Activated naive CD4-positive, alpha-beta T cell treated with anti-CD3 and anti-CD28 coated beads, Interleukin-2, amount 50 U/mL, for 24 hours (primary cell): ENCODE data around the gene DDIT3.

Experiments
- H3K27ac Mint-ChIP-seq: one replicate; pipeline ENCODE4 v1.8.0; 2021; ENCODE audit warnings: mild to moderate bottlenecking, mixed read lengths
- H3K27me3 Mint-ChIP-seq: one replicate; pipeline ENCODE4 v1.8.0; 2021; ENCODE audit warnings: mixed read lengths
- H3K36me3 Mint-ChIP-seq: one replicate; pipeline ENCODE4 v1.8.0; 2021; ENCODE audit warnings: mixed read lengths
- H3K4me1 Mint-ChIP-seq: one replicate; pipeline ENCODE4 v1.8.0; 2021; ENCODE audit warnings: mixed read lengths
- H3K4me3 Mint-ChIP-seq: one replicate; pipeline ENCODE4 v1.8.0; 2021; ENCODE audit warnings: mild to moderate bottlenecking, mixed read lengths
- H3K9me3 Mint-ChIP-seq: one replicate; pipeline ENCODE4 v1.8.0; 2021; ENCODE audit warnings: mixed read lengths

DDIT3 gene

GRCh38 chr12:57491393-57492280 lies 28.7 kb downstream of the DDIT3 start:
- peak overlapping the region; percentile 91 for H3K27ac Mint-ChIP-seq
- H3K4me1 Mint-ChIP-seq = peaks cover 38% of the 10 kb centered on the region
- H3K27me3 Mint-ChIP-seq = no peaks in the 10 kb centered on the region
- H3K9me3 Mint-ChIP-seq = no peaks in the 10 kb centered on the region
- peaks cover 29% of the 10 kb centered on the region for H3K36me3 Mint-ChIP-seq
- H3K4me3 Mint-ChIP-seq = peak overlapping the region; percentile 85

GRCh38 chr12:57490126-57490525 lies 30.2 kb downstream of the DDIT3 start:
- Mint-ChIP-seq H3K27me3 (no peaks in the 10 kb centered on the region), H3K36me3 (peaks cover 27% of the 10 kb centered on the region), H3K4me1 (peaks cover 38% of the 10 kb centered on the region), H3K4me3 (peak overlapping the region; percentile 99), H3K9me3 (no peaks in the 10 kb centered on the region), H3K27ac (no peak overlapping the region)

- peak overlapping the region; percentile 96 for H3K27ac Mint-ChIP-seq
- peak overlapping the region; percentile 99 for H3K4me3 Mint-ChIP-seq
- H3K4me1 Mint-ChIP-seq = peaks cover 38% of the 10 kb centered on the region
- peaks cover 27% of the 10 kb centered on the region for H3K36me3 Mint-ChIP-seq
- no peaks in the 10 kb centered on the region for H3K9me3 Mint-ChIP-seq
- no peaks in the 10 kb centered on the region for H3K27me3 Mint-ChIP-seq
Observed at GRCh38 chr12:57489157-57489641, 31.1 kb downstream of the DDIT3 start.

DNA sequence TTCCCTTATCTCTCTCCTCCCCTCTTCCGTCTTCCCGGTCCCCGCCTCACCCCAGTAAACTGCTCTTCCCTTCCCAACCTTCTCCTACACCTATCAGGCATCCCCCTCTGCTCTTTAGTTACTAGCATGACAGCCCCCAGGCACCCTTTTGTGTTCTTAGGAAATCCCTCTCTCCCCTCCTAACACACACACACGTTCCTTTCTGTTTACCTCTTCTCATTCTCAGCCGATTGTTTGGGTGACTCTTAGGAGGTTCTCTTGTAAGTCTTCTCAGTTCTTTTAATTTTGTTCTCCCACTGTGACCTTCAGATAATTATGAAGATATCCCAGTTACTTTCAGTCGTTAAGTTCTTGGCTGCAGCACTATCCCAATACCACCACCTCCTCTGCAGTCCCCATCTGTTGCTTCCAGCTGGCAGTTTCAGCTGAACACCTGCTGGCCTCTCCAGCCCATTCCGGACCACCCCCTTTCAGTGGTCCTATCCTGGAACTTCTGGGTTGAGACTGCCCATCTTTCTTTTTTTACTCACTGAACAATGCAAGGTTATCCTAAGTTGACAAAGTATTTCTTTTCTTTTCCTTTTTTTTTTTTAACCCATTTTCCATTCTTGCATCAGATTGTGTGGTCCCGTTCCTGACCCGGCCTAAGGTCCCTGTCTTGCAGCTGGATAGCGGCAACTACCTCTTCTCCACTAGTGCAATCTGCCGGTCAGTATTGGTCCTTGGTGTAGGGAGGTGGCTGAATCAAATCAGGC lies 31.7 kb downstream of the DDIT3 start:
- Mint-ChIP-seq H3K27me3 (no peaks in the 10 kb centered on the region), H3K4me3 (peak overlapping the region; percentile 99), H3K9me3 (no peaks in the 10 kb centered on the region), H3K27ac (peak overlapping the region; percentile 96), H3K4me1 (peaks cover 38% of the 10 kb centered on the region), H3K36me3 (peaks cover 27% of the 10 kb centered on the region)

DNA sequence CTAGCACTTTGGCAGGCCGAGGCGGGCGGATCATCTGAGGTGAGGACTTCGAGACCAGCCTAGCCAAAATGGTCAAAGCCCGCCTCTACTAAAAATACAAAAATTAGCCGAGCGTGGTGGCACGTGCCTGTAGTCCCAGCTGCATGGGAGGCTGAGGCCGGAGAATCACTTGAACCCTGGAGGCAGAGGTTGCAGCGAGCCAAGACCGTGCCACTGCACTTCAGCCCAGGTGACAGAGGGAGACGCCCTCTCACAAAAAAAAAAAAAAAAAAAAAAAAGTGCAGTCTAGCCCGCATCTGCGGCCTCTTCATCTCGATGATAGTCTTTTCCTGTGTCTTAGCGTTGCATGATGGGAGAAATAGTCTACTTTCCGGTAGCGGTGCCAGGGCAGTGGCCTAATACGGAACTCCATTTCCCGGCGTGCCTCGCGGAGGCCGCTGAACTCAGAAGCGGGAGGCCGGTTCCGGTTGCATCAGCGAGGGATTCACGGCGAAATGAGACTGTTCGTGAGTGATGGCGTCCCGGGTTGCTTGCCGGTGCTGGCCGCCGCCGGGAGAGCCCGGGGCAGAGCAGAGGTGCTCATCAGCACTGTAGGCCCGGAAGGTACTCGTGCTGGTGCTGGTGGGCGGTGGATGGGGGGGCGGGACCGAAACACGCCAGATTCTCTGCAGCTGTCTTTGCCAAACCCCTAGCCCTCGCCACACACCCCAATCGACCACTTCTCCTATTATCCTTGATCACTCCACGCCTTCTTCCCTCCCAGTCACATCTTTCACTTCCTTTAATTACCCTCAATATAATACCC lies 32.5 kb downstream of the DDIT3 start, which contains the start of gene MARS1:
Gene MARS1 (plus strand): TSS at position 472 of the 805 bp plus-strand sequence. CDS start 23 bp downstream, at position 495.
- H3K36me3 Mint-ChIP-seq = peaks cover 25% of the 10 kb centered on the region
- H3K4me3 Mint-ChIP-seq = peak within 1 kb of the TSS; percentile 99
- peaks cover 42% of the 10 kb centered on the region for H3K4me1 Mint-ChIP-seq
- peak within 1 kb of the TSS; percentile 96 for H3K27ac Mint-ChIP-seq
- no peaks in the 10 kb centered on the region for H3K9me3 Mint-ChIP-seq
- no peaks in the 10 kb centered on the region for H3K27me3 Mint-ChIP-seq

GRCh38 chr12:57487055-57487596 lies 33.2 kb downstream of the DDIT3 start:
- Mint-ChIP-seq H3K36me3 (peaks cover 24% of the 10 kb centered on the region), H3K9me3 (no peaks in the 10 kb centered on the region), H3K27ac (no peak overlapping the region), H3K4me3 (peak overlapping the region; percentile 99), H3K27me3 (no peaks in the 10 kb centered on the region), H3K4me1 (peaks cover 41% of the 10 kb centered on the region)

DNA sequence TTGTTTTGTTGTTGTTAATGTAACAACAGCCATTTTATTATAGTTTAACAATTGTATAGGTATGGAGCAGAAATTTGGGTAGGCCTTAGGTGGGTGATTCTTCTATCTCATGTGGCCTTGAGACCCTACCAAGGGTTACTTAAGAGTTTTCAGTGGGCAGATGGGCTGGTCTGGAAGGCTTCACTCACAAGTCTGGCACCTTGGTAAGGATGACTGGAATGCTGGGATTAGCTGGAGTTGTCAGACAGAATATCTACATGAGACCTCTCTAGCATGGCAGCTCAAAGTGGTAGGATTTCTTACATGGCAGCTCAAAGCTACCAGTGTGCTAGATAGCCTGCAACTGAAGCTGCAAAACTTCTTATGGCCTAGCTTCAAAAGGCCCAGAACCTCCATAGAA lies 34.6 kb downstream of the DDIT3 start:
- H3K27ac Mint-ChIP-seq = no peak overlapping the region
- no peaks in the 10 kb centered on the region for H3K27me3 Mint-ChIP-seq
- H3K4me1 Mint-ChIP-seq = peaks cover 44% of the 10 kb centered on the region
- no peak overlapping the region for H3K4me3 Mint-ChIP-seq
- H3K9me3 Mint-ChIP-seq = no peaks in the 10 kb centered on the region
- peaks cover 17% of the 10 kb centered on the region for H3K36me3 Mint-ChIP-seq

GRCh38 chr12:57483466-57483865 lies 36.8 kb downstream of the DDIT3 start:
- Mint-ChIP-seq H3K36me3 (peaks cover 5% of the 10 kb centered on the region), H3K27me3 (no peaks in the 10 kb centered on the region), H3K4me3 (no peak overlapping the region), H3K9me3 (no peaks in the 10 kb centered on the region), H3K4me1 (peaks cover 48% of the 10 kb centered on the region), H3K27ac (peak overlapping the region; percentile 80)

DNA sequence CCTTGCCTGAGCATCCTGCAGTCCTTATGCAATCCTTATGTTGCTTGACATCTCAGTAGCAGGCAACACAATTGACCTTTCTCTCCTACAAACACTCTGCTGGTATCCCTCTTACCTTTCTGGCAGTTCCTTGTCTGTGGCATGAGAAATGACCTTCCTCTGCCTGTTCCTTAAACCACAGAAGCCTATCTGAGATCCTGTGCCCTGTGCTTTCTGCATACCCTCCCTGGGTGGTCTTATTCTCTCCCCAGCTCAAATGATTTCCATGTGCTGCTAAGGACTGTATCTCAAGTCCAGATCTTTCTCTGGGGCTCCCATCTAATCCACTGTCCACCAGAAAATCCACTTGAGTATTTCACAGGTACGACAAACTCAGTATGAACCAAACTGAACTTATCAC lies 38.6 kb downstream of the DDIT3 start:
- no peaks in the 10 kb centered on the region for H3K27me3 Mint-ChIP-seq
- H3K9me3 Mint-ChIP-seq = no peaks in the 10 kb centered on the region
- H3K27ac Mint-ChIP-seq = peak overlapping the region; percentile 91
- peak overlapping the region; percentile 19 for H3K4me3 Mint-ChIP-seq
- no peaks in the 10 kb centered on the region for H3K36me3 Mint-ChIP-seq
- peaks cover 60% of the 10 kb centered on the region for H3K4me1 Mint-ChIP-seq

- peaks cover 2% of the 10 kb centered on the region for H3K36me3 Mint-ChIP-seq
- no peaks in the 10 kb centered on the region for H3K9me3 Mint-ChIP-seq
- no peaks in the 10 kb centered on the region for H3K27me3 Mint-ChIP-seq
- H3K4me1 Mint-ChIP-seq = peaks cover 72% of the 10 kb centered on the region
- H3K4me3 Mint-ChIP-seq = peak within 1 kb of the TSS; percentile 95
- peak within 1 kb of the TSS; percentile 91 for H3K27ac Mint-ChIP-seq
Observed at GRCh38 chr12:57479376-57480115, 40.8 kb downstream of the DDIT3 start, which contains the start of gene ARHGAP9. ARHGAP9 (minus strand) TSS chr12:57479866; CDS start chr12:57479406, 460 bp downstream.

DNA sequence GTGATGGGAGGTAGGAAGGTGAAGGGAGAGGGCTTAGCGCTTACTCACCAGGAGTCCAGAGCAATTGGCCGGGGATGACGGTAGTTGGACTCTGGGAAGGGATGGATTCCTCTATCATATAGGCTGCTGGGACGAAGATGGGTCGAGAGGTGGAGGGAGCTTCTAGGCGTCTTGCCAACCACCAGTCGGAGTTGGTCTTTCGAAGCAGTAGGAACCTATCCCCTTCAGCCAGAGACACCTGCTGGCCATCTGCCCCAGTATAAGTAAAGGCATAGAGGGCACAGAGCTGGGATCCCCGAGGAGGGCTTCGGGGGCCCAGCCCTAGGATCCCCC lies 41.3 kb downstream of the DDIT3 start:
- peak overlapping the region; percentile 95 for H3K4me3 Mint-ChIP-seq
- H3K36me3 Mint-ChIP-seq = peaks cover 7% of the 10 kb centered on the region
- no peaks in the 10 kb centered on the region for H3K9me3 Mint-ChIP-seq
- peaks cover 77% of the 10 kb centered on the region for H3K4me1 Mint-ChIP-seq
- H3K27ac Mint-ChIP-seq = peak overlapping the region; percentile 91
- no peaks in the 10 kb centered on the region for H3K27me3 Mint-ChIP-seq

- no peaks in the 10 kb centered on the region for H3K9me3 Mint-ChIP-seq
- H3K4me3 Mint-ChIP-seq = peak overlapping the region; percentile 95
- peaks cover 81% of the 10 kb centered on the region for H3K4me1 Mint-ChIP-seq
- H3K36me3 Mint-ChIP-seq = peaks cover 10% of the 10 kb centered on the region
- peak overlapping the region; percentile 91 for H3K27ac Mint-ChIP-seq
- no peaks in the 10 kb centered on the region for H3K27me3 Mint-ChIP-seq
Observed at GRCh38 chr12:57477710-57478681, 42.3 kb downstream of the DDIT3 start.

DNA sequence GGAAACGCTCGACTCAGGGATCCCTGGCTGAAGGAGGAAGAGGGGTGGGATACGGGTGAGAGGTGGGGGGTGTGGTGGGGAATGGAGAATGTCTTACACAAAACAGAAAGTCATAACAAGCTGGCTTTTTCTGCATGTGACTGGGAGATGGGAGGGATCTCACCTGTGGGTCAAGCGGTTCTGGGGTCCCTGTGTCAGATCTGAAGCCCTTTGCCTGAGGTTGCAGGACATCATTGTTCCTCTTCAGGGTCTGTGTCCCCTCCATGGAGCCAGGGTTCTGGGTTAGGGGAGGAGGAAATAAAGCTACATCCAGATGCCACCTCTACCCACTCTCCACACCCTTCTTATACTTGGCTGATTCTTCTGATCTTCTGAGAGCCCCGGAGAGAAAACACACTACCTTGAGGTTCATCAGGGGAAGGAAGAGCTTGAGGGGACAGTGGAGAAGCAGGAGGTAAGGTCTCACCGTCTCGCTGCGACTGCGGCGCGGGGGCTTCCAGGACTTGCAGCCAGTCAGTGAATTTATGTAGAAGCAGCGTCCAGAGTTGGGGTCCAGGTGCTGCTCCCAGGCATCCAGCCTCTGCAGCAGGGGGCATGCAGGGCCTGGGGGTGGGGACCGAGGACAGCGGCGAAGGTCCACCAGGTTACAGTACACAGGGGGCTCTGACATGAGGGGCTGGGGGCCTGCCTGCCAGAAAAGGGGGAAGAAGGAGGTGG lies 43.2 kb downstream of the DDIT3 start:
- Mint-ChIP-seq H3K4me1 (peaks cover 88% of the 10 kb centered on the region), H3K27me3 (no peaks in the 10 kb centered on the region), H3K36me3 (peaks cover 10% of the 10 kb centered on the region), H3K27ac (peak overlapping the region; percentile 91), H3K9me3 (no peaks in the 10 kb centered on the region), H3K4me3 (peak overlapping the region; percentile 95)
